Hematopoietic multipotent progenitor cell treated with erythropoietin and hydrocortisone succinate and interleukin-3 and kit ligand, for 8 days (in vitro differentiated cells): Measurements from ENCODE around the gene JAZF1.
"Not testable (repeated sequence)": the region's sequence is repeated elsewhere in the genome, so short reads cannot be mapped to it uniquely, and the experiment has no call there.

Experiments
- DNase-seq: peaks from one replicate; pipeline ENCODE4 v3.0.0-alpha.2; 2015

JAZF1 gene

DNA sequence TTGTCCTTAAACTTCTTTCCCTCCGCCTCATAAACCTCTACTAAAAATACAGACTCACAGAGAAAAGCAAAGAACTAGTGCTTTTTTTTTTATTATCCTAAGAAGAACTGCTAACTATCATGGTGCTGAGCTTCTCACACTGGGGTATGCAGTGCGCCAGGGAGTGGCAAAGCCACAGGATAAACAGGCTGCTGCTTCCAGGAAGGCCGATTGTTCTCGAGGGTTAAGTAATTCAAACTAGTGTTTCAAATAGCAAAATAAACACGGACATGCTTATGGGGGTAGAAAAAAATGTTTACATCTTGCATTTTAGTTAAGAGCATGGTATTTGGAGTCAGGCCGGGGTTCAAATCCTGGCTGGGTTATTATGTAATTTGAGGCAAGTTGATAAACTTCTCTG, 283.6 kb downstream of the JAZF1 start:
- DNase-seq, result no peak

GRCh38 chr7:27895551-27895950, 285.0 kb downstream of the JAZF1 start:
- no peak for DNase-seq

GRCh38 chr7:27890205-27890849, 290.3 kb downstream of the JAZF1 start:
- no peak for DNase-seq

DNA sequence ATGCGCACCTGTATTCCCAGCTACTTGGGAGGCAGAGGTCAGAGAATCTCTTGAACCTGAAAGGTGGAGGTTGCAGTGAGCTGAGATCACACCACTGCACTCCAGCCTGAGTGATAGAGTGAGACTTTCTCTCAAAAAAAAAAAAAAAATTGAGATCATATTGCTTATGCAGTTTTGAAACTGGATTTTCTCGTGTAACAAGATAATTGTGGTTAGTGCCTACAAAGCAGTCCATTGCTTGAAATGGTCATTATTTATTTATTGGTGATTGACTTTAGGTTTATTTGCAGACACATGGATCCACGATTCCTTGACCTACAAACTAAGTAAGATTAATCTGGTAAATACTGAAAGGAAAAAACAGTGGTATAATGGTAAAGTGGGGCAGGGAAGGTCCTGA, 290.8 kb downstream of the JAZF1 start:
- no peak for DNase-seq

GRCh38 chr7:27888736-27889135, 291.9 kb downstream of the JAZF1 start:
- DNase-seq, result no peak

DNA sequence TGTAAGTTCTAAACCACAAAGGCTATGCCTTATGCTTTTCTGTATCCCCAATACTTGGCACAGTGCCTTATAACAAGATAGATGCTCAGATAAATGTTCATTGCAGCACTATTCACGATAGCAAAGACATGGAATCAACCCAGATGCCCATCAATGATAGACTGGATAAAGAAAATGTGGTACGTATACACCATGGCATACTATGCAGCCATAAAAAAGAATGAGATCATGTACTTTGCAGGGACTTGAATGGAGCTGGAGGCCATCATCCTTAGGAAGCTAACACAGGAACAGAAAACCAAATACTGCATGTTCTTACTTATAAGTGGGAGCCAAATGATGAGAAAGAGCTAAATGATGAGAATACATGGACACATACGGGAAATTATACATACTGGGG, 293.9 kb downstream of the JAZF1 start:
- DNase-seq, result not testable (repeated sequence)

DNA sequence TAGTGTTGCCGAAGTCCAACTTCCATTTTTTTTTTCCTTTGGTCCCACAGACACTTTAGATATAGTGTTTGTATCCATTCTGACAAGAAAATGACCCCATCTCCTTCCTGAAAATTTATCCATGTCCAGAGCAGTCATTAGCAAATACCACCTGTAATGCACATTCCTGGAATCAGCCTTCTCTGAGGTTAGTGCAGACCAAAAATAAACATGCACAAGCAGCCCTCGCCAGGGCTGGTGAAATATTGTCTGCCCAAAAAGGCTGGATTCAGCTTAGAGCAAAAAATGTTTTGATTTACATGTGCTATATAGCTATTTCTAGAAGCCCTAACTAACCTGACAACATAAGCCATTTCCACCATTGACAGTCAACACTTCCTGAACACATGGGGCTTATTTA, 294.9 kb downstream of the JAZF1 start:
- DNase-seq, result no peak

DNA sequence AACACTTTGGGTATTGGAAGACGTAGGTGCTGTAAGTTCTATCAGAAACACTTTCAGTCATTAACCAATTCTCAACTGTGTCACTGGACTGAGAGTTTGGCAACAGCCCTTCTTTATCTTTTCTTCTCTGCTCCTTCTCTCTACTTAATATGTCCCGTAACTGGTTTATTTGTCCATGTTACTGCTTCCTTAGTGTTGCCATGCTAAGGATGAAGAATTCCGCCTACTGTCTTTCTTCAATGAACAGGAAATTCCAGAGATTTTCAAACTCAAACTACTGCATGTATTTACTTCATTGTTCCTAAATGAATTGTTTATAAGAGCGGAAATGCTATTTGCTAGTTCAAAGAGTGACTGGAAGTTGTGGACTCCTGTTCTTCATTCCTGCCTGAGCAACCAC, 296.9 kb downstream of the JAZF1 start:
- no peak for DNase-seq

GRCh38 chr7:27876756-27877155, 303.8 kb downstream of the JAZF1 start:
- no peak for DNase-seq

DNA sequence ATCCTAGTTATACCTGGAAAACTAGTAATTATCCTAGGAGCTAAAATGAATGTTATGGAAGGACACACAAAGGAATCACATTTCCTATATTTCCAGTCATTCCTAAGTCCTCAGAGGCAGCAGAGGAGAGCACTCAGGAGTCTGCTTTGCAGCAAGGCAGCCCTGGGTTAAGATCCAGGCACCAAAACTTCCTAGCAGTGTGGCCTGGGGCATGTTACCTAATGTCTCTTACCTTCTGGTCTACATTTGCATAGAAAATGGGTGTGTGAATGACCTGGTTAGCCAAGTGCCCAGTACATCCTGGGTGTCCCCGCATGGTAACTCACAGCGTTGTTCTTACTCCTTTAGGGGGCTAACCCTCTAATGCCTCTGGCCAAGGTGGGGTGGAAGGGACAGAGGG, 304.8 kb downstream of the JAZF1 start:
- DNase-seq, result no peak

GRCh38 chr7:27875061-27875460, 305.5 kb downstream of the JAZF1 start:
- DNase-seq, result no peak

DNA sequence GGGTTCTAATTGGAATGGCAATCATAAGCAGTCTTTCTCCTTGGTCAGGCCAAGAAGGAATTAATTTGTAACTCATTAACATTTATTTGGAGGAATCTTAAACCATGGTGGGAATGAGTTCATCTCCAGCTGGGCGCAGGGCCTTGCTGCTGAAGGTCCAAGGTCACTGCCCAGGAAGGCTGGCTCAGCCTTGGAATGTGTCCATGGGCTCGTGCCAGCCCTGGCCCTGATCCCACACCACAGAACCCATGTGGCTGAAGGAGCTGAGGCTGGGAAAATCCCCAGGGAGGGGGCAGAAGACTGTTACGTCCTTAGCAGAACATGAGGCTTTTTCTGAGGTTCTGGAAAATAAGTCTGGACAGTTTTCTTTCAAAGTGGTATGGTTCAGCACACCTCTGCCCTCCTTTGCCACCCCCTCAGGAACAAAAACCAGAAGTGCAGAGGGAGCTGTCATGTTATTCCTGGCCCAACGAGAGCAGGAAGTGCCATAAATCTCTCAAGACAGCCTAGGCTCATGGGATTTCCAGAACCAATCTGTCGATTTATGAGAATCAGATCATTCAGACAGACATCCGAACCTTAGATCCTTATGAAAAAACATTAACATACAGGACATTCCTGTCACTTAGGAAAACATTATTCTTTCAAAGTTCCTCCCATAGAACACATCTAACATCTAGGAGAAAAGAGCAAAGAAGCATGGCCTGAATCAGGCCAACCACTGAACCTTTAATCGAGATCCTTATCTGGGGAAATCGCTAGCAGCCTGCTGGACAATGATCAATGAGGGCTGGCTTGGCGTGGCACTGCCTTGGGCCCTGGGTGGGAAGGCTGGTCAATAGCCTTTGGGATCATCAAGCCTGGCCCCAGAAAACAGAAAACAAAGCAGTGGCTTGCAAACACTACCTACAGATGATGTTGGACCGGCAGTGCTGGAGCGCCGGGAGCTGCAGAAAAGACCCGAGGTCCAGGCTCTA, 306.3 kb downstream of the JAZF1 start:
- DNase-seq, result no peak

DNA sequence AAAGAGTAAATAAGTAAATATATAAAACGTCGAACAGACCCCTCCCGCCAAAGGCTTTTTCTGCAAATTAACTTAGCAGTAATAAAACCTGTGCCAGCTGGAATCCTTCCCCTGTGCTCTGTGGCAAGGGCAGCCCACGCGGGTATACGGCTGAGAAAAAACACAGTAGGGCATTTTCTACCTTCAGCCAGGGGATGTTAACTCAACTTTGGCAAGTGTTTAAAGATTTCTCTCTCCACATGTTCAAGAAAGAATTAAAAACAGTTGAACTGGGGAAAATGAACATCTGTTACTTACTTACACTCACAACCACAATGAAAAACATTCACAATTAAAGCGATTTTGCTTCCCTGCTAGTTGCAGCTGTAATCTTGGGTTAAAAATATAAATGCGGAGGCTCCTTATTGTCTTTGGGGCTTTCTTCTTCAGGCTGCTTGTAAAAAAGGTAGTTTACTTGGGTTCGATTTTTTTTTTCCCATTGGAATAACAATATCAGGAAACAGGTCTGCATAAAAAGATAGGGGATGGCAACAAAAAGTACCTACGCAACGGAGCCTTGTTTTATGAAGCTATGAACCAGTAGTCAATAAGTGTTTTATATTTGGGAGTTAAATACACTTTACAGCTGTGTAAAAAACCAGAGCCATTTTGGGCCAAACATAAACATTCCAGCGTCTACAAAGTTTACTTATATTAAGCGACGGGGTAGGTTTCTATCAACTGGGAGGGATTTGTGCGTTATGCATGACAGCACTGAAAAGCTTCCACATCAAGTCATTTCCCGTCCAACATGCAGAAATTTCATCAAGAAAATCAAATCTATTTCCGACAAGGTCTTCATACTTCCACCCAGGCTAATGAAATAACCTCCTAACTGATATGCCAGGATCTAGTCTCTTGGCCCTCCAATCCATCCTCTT, 308.0 kb downstream of the JAZF1 start:
- no peak for DNase-seq

DNA sequence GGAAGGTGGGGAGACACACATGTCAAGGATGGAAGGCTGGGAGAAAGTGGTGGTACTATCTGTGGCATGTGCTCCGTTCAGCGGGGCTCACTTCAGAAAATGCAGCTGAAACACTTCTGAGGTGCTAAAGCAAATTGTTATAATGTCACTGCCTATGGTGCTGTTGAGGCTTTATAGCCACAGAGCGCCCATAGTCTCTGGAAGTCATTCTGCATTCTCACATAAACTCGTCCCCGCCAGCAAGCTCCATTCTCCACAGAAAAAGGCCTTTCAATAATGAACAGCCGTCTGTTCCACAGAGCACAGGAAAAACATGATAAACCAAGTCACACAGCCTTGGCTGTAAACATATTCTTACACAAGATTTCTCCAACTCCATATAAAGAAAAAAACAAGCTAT, 308.7 kb downstream of the JAZF1 start:
- no peak for DNase-seq

- no peak for DNase-seq
Measured at GRCh38 chr7:27871086-27871485, 309.5 kb downstream of the JAZF1 start.

DNA sequence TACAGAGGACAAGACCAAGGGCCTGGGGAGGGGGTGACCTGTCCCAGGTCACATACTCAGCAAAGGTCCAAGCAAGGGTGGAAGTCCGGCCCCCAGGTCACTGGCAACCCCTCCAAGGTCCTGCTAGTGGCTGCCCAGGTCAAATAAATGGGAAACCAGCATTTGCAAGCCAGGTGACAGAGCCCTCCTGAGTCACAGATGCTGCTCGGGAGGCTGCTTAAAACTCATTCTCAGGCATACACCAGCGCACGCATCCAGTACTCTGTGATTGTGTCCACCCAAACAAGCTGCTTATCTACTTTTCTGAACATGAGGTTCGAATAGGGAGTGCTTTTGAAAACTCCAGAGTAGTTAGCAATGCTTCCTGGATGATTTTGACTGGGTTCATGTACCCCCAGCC, 310.0 kb downstream of the JAZF1 start:
- DNase-seq, result no peak

GRCh38 chr7:27869056-27869455, 311.5 kb downstream of the JAZF1 start:
- no peak for DNase-seq

DNA sequence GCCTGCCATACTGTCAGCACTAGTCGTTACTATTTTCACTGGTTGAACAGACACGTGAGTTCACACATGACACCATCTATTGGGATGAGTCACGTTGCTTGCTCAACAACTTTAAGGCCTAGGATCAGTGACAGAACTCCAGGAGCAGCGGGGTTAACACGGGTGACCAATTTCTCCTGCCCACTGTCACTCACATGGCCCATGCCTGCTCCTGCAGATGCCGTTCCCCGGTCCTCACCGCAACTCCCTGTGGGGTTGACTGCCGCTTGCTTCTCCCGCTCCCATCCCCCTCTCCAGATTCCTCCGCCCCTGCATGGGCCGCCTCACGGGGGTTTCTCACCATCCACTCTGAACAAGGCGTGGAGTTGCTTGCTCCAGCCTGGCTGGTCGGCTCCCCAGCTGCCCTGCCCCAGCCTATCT, 312.5 kb downstream of the JAZF1 start:
- no peak for DNase-seq

DNA sequence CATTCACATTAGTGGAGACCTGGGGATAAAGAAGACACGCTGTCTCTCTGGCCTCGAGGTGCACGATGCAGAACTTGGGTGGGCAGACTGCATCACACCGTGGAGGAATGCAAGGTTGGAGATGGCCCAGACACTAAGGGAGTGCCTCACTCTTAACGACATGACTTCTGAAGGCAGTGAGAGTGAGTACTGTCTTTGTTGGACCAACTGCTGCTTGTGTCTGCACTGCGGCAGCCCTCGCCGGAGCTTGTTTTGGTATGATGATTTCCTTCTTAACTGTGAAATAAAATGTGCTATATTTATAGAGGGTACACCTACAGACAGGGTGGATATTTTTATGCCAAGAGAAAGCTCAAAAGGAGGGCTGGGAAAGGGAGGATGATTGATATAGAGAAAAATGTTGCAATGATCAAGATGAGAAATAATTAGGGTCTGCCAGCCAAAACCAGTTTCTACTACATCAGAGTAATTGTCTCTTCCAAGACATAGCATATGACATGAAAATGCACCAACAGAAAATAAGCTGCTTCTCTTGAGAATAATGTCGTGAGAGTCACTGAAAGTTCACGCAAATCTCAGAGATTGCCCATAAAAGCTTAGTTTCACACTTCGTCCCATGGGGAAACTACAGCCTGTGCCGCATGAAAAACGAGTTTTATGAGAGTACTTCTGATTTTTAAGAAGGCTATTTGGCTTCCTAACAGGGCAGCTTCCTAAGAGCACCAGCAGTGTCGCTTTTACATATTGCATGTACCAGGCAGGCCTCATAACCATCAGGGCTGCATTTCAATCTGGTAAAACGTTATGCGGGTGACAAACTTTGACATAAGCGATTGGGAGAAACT, 313.5 kb downstream of the JAZF1 start:
- DNase-seq, result no peak

- no peak for DNase-seq
Measured at GRCh38 chr7:27866256-27866655, 314.3 kb downstream of the JAZF1 start.

DNA sequence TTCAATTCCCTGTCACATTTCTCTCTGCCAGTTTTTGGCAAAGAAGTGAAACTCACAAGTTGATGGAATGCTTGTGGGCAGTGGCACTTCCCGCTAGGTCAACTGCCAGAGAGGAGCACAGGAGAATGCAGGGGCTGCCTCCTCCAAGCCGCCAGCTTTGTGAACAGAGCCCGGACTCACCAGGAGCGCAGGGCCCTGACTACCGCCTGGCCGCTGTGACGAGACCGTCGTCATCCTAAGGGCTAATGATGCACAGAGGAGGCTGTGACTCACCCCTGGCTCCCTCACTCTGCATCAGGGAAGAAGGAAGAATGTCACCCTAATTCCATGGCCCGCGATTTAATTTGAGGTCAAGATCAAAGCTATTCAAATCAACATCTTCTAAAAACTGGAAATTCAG, 316.7 kb downstream of the JAZF1 start:
- no peak for DNase-seq

DNA sequence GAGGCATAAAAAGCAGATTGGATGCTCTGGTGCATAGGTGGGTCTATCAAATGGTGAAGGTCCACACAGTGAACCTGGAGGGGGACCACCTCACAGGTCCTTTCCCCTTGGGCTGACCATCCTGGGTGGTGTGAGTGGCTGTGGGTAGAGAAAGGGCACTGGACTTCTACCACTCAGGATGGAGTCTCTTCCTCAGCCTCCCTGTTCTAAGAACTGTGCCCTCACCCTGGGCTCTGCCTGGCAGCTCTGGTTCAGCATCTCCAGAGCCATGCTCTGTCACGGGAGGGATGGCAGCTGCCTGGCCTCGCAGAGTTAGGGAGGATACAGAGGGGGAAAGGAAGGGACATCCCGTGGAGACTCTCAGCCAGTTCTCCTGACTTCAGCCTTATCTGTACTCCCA, 318.8 kb downstream of the JAZF1 start:
- no peak for DNase-seq
